ENCODE data around the gene GJA5.

Gene GJA5

GRCh38 chr1:147754661-147755060 lies 5.7 kb downstream of the GJA5 start:
- no peak for TF ChIP-seq CTCF (IDR thresholded peaks at IDR 0.05; ENCODE audit: control insufficient read depth, extremely low read depth, insufficient read depth)
- no peak for DNase-seq (ENCODE audit: low read depth)
- H3K4me3 ChIP-seq (ENCODE audit: low read depth, low read length) = no peak overlapping the region

DNA sequence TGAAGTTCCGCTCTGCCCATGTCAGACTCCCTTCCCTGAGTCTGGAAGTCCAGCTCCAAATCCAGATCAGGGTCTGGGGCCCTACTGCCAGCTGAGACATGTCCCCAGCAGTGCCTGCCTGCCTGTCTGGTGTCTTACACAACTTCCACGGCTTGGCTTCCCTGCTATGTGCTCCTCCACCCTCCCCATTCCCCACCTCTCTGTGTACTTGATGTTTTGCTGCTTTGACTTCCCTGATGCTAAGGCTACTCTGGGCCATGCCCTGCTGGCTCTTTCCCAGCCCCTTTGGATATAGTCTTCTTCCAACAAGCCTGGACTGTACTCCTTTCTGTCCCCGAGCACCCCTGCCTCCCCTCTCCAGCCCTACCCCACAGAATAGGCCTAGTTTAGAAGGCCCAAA lies 7.3 kb downstream of the GJA5 start:
- no peak overlapping the region for H3K4me3 ChIP-seq (ENCODE audit: low read depth, low read length)
- no peak for DNase-seq (ENCODE audit: low read depth)
- no peak for TF ChIP-seq CTCF (IDR thresholded peaks at IDR 0.05; ENCODE audit: control insufficient read depth, extremely low read depth, insufficient read depth)

DNA sequence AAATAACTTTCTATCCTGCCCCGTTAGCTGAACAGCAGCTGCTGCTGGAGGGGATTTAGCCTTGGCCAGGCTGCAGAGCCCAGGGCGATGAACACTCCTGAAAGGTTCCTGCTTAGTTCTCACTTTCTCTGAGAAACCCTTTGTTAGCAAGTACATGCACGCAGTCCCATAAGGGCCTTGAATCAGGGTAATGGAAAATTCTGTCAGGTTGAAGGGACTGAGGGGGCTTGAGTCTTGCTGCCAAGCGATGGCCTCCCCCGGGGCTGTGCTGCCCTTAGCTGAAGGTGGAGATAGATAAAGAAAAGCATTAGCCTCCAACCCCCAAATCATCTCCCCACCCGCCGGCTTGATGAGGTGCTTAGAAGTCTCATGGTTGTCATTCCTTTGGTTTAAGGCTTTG lies 7.9 kb downstream of the GJA5 start:
- no peak for TF ChIP-seq CTCF (IDR thresholded peaks at IDR 0.05; ENCODE audit: control insufficient read depth, extremely low read depth, insufficient read depth)
- no peak for DNase-seq (ENCODE audit: low read depth)
- no peak overlapping the region for H3K4me3 ChIP-seq (ENCODE audit: low read depth, low read length)

- no peak for DNase-seq (ENCODE audit: low read depth)
- H3K4me3 ChIP-seq (ENCODE audit: low read depth, low read length) = no peak overlapping the region
- no peak for TF ChIP-seq CTCF (IDR thresholded peaks at IDR 0.05; ENCODE audit: control insufficient read depth, extremely low read depth, insufficient read depth)
Measured at GRCh38 chr1:147751346-147751745, 9.1 kb downstream of the GJA5 start.

GRCh38 chr1:147750618-147751217 lies 9.7 kb downstream of the GJA5 start:
- no peak overlapping the region for H3K4me3 ChIP-seq (ENCODE audit: low read depth, low read length)
- TF ChIP-seq CTCF (IDR thresholded peaks at IDR 0.05; ENCODE audit: control insufficient read depth, extremely low read depth, insufficient read depth) = no peak
- DNase-seq (ENCODE audit: low read depth) = no peak

DNA sequence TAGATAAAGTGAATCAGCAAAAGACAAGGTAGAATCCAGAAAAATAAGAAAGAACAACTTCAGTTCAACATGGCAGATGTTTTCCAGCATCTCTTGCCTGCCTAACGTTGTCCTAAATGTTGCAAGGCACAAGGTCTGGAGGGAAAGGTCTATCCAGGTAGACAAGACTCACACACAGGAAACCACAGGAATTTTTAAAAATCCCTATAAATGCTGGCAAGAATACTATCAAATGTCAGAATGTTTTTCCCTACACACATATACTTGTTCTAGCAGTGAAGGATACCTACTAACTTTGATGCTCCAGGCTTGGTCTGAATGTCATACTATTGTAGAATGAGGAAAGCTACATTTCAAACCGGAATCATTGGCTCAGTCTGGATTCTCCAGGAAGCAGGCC lies 10.6 kb downstream of the GJA5 start:
- TF ChIP-seq CTCF (IDR thresholded peaks at IDR 0.05; ENCODE audit: control insufficient read depth, extremely low read depth, insufficient read depth) = no peak
- no peak overlapping the region for H3K4me3 ChIP-seq (ENCODE audit: low read depth, low read length)
- no peak for DNase-seq (ENCODE audit: low read depth)

DNA sequence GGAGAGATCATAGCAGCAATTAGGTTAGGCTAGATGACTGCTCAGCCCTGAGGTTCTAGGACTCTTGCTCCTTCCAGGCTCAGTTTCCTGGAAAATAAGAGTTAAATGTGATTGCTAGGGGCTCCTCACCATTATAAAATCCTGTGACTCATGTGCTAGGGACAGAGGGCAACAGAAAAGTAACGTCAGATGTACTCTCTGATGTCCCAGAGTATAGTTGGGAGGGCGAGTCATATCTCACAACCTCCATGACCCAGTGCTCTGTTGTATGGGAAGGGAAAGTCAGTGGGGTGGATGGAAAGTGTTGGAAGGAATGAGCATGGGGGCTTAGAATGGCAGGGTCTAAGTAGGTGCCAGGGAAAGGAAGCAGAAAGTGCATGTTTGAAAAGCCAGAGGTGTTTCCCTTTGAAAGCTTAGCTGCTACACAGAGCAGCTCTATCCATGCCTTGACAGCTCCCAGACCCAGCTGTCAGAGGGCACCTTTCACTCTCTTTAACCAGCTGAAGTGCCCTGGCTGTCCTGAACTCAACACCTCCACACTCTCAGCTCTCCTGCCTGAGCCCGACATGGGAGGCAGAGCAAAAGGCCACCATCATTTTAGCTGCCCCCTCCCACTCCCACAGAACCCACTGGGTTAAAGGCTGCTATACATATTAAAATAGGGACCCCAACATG lies 11.6 kb downstream of the GJA5 start:
- no peak for DNase-seq (ENCODE audit: low read depth)
- no peak overlapping the region for H3K4me3 ChIP-seq (ENCODE audit: low read depth, low read length)
- no peak for TF ChIP-seq CTCF (IDR thresholded peaks at IDR 0.05; ENCODE audit: control insufficient read depth, extremely low read depth, insufficient read depth)
